Stimulated activated CD8-positive, alpha-beta memory T cell treated with anti-CD3 and anti-CD28 coated beads, Interleukin-4, amount 100 ng/mL, for 1 hour (primary cell): ENCODE results near the gene CPE.
"Not testable (repeated sequence)": the region's sequence is repeated elsewhere in the genome, so short reads cannot be mapped to it uniquely, and the experiment has no call there.

Source experiments
- DNase-seq, 2 donors: peaks; one replicate each; pipeline ENCODE4 v3.0.0-alpha.2; 2020; ENCODE audit warnings: low read depth in 2 of 2, low spot score in 1 of 2

Gene CPE

DNA sequence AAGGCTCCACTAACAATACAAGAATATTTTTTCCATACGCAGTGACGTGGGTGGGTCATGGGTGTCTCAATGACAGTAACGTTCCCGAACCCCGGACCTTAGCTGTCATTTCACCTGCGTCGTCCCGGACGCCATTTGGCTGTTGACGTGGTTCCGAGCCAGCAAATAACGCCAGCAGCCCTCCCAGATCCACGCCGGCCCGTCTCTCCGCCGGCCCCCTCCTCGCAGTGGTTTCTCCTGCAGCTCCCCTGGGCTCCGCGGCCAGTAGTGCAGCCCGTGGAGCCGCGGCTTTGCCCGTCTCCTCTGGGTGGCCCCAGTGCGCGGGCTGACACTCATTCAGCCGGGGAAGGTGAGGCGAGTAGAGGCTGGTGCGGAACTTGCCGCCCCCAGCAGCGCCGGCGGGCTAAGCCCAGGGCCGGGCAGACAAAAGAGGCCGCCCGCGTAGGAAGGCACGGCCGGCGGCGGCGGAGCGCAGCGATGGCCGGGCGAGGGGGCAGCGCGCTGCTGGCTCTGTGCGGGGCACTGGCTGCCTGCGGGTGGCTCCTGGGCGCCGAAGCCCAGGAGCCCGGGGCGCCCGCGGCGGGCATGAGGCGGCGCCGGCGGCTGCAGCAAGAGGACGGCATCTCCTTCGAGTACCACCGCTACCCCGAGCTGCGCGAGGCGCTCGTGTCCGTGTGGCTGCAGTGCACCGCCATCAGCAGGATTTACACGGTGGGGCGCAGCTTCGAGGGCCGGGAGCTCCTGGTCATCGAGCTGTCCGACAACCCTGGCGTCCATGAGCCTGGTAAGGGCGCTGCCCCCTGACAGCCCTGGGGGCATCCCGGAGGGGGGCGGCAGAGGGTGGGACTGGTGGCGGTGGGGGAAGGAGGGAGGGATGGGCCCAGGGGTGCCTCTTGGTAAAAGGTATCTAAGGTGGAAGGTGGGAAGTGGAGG lies at the start of gene CPE:
CPE (plus strand) TSS at position 264 of the 933 bp plus-strand sequence; CDS start at position 478, 214 bp downstream.
- DNase-seq = peak in 1 of 2 donors; percentile 10

DNA sequence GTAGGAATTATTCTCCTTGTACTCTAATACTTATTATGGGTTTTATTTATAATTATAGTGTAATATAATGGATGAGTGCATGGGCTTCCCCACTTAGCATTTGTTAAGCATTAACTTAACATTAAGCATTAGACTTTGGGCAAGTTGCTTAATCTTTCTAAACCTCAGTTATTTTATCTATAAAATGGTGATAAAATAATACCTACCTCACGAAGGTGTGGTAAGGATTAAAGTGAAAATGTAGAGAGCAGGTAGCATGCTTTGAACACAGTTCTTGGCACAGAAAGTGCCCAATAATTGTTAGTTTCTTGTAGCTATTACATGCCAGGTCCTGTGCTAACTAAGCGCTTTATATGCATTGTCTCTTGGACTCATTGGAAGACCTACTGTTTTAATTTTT lies 48.7 kb upstream of the CPE start:
- DNase-seq = no peak

DNA sequence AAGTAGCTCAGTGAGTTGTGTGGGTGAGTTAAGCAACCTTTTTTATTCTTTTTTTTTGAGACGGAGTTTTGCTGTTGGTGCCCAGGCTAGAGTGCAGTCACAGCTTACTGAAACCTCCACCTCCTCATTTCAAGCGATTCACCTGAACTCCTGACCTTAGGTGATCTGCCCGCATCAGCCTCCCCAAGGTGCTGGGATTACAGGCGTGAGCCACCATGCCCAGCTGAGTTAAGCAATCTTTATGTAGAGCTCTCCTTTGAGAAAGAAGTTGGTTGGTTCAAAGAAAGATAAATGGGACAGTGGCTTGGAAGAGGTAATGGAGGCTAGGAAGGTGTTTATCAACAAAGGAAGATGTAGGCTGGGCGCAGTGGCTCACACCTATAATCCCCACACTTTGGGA lies 48.1 kb upstream of the CPE start:
- DNase-seq = no peak

DNA sequence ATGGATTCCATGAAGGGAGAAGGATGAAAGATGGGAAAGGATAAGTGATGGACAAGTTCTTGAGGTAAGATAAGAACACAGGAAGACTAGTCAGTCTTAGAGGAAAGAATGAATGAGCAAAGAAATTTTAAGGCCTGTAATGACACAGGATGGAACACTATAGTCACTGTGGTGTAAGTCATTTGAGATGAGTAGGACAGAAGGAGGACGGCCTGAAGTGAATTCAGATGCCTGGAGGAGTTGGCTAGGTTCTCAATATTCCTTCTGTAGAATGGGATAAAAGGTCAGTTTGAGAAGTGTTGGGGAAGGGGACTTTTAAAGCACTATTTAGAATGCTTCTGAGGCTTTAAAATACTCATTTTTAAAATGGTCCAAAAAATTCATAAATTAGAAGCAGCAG lies 47.4 kb upstream of the CPE start:
- no peak for DNase-seq

DNA sequence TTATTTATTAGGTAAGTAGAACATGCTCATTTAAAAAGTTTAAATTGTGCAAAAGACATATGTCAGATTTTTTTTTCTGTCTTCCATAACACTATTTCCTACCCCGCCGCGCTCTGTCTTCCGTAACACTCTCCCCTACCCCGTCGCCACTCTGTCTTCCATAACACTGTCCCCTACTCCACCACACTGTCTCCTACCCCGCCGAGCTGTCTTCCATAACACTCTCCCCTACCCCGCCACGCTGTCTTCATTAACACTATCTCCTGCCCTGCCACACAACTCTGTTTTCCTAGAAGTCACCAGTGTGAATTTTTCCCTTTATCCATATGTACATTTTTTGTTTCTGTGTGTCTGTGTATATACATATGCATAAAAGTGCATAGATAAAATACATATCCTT lies 47.0 kb upstream of the CPE start:
- no peak for DNase-seq

GRCh38 chr4:165332502-165332901 lies 46.3 kb upstream of the CPE start:
- DNase-seq = no peak

DNA sequence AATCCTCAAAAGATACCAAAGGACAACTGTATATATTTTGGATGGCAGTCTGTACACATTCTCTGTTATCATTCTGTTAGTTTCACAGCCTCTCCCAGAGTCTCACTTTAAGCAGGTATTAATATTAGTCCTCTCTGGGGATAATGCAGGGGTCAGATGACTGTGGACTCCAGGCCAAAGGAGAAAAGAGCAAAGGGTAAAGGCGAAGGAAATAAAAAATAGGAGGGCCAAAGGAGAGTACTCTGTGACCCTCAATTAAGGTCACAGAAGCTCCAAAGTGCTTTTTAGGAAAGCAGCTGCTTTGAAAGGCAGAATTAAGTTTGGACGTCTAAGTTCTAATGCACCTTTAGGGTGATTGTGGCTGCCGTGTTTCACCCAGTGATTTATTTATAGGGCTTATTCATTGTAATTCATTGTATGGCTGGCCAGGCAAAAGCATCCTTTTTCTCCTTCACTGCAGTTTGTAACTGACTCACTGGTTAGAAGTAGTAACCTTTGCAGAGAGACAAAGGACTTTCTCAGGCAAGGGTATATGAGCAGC lies 43.6 kb upstream of the CPE start:
- DNase-seq = no peak

GRCh38 chr4:165336743-165337142 lies 42.1 kb upstream of the CPE start:
- no peak for DNase-seq

DNA sequence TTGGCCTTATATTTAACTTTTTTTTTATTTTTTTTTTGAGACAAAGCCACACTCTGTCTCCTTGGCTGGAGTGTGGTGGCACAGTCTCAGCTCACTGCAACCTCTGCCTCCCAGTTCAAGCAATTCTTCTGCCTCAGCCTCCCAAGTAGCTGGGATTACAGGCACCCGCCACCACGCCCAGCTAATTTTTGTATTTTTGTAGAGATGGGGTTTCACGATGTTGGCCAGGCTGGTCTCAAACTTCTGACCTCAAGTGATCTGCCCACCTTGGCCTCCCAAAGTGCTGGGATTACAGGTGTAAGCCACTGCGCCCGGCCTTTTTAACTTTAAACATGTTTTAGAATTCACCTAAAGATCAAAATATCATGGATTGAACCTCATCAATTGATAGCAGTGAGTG lies 36.5 kb upstream of the CPE start:
- DNase-seq = not testable (repeated sequence)

- no peak for DNase-seq
Measured at GRCh38 chr4:165343353-165344191, 35.2 kb upstream of the CPE start.

- no peak for DNase-seq
Measured at GRCh38 chr4:165345666-165346417, 33.0 kb upstream of the CPE start.

DNA sequence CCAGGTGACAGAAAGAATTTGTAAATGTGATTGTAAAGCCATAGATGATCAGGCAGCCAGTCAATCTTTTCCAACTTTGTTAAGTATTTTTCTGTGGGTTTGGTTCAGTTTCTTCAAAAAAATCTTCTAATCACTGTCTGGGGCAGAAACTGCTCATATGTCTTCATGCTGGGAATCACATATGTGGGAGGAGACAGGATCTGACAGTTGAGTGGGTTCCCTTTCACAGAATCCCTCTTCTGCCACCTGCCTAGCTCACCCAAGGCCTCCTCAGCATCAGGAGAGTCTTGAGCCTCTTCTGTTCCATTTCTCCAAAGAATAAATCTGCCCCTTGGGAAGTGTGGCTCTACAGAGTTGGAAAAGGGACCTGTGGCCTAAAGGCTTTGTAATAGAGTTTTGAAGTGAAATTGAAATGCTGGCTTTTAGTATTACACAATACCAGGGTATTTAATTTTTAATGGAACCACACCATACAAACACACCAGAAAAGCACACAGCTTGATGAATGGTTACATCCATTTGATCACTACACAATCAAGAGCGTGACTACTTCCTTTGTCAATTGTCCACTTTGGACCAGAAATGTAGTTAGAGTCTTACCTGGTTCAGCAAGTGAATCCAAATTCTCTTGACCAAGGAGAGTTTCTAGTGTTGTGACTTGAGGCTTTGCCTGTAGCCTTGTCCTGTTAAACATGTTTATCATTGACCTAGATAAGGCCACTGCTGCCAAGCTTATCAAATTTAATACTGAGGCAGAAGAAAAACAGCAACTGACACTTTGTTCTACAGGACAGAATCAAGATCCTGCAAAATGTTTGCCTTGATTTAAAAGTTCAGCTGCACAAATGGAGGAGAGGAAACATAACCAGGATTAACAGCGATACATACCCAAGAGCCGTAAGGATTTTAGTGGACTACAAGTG lies 30.9 kb upstream of the CPE start:
- no peak for DNase-seq

GRCh38 chr4:165351359-165352130 lies 27.3 kb upstream of the CPE start:
- DNase-seq = no peak

DNA sequence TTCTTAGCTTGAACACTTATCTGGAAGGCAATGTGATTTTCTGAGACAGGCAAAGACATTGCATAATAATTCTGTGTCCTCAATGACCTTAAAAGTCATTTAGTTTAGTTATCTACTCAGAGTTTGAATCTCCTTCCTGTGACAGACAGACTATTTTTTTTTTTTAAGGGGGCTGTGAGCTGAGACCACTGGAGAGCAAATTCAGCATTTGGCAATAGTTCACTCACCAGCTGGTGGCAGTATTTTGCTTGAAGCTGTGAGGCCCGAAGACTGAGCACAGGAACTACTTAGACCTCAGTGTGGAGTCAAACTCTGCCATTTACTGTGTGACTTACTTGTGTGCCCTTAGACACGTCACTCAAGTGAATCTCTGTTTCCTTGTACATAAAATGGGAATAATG lies 22.9 kb upstream of the CPE start:
- no peak for DNase-seq

- no peak for DNase-seq
Measured at GRCh38 chr4:165359506-165359905, 19.3 kb upstream of the CPE start.

DNA sequence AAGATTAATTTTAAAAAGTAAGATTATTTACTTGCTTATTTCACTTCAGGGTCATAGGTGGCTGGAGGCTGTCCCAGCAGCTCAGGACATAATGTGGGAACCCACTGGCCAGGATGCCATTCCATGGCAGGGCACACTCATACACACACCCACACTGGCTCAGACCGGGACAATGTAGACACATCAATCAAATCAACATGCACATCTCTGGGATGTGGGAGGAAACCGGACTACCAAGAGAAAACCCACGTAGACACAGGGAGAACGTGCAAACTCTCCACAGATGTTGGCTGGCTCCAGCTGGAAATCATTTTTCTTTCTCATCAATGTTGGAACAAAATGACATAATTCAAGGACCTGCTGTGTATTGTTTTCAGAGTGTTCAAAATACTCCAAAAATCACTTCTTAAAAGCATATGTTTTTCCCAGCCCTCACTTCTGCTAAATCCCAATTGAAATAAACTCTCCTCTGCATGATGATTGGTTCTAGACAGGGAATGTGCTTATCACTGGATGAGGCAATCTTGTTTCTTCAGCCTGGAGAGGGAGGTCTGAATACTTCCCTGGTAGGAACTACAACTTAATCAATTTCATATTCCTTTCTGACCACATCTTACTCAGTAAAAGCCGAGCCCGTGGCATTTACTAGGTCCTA lies 18.6 kb upstream of the CPE start:
- DNase-seq = no peak

DNA sequence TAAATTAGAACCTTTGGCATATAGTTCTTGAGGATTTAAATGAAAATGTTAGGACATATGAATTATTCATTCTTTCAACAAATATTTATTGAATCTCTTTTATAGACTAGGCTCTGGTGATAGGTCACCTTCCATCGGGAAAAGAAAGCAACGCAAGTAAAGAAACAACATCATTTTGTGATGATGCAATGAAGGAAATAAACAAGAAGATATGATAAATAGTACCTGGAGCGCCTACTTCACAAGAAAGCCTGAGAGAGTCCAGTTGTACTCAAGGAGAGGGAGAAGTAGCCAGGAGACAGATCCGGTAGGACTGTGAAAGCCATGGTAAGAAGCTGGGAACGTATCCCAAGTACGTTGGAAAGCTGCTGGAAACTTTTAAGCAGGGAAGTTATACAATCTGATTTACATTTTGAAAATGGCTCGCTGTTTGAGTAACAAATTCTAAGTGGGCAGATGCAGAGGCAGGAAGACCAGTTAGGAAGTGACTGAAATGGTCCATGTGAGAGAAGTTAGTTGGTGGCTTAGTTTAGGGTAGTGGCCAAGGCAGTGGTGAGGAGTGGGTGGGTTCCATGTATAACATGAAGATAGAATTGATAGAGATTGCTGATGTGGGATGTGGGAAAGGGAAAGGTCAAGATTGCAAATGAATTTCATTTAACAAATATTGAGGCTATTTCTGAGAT lies 17.7 kb upstream of the CPE start:
- no peak for DNase-seq

DNA sequence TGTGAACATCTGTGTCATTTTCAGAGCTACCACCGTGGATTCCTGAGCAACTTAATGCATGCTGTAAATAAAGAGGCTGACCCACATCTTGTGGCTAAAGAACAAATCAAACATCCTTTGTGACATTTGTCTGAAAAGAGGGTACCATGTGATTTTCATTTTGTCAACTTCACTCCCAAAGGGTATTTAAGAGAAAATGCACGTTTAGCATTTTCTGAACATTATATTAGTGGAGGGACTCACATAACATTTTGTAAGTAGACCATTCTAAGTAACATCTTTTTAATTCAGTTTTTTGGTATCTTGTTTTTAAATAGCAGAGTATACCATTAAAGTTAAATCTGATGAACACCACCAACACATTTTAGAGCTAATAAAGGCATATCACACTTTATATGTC lies 17.0 kb upstream of the CPE start:
- DNase-seq = no peak
